ENCODE results near the gene CCL8. TPM values are rescaled to one million over a fixed set of nuclear protein-coding genes. Genes with fewer than 3 reads are reported as not detected.

The CCL8 gene
- total RNA-seq, 1 experiment from 2014 or later: not detected

DNA sequence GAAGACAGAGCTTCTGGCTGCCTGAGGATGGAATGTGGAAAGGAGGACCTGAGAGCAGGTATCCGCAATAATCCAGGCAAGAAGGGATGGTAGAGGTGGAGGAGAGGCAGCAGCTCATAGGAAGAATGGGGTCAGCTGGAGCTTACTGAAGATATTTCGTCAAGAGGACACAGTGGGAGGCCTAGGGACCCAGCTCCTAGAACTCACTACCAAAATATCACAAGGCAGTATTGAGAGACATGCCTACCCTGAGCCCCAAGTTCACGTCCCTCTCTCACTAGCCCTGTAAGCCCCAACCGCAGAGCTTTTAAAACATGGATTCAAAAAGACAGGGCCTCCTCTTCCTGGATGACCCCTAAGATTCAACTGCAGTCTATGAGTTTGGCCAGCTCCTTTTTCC is 14.2 kb upstream of the CCL8 start:
- TF ChIP-seq CTCF (conservative IDR thresholded peaks at IDR 0.05; ENCODE audit: low read depth, low read length): no peak
- no peak for TF ChIP-seq EZH2 (IDR thresholded peaks at IDR 0.05; ENCODE audit: borderline replicate concordance, low read depth, low read length, poor library complexity, severe bottlenecking)
- no peak overlapping the region for H3K4me3 ChIP-seq (ENCODE audit: low read depth, low read length, poor library complexity, severe bottlenecking)
- no peaks in the 10 kb centered on the region for H3K9me3 ChIP-seq (ENCODE audit: low read depth, low read length, poor library complexity, severe bottlenecking)
- no peak overlapping the region for H3K27ac ChIP-seq (ENCODE audit: low read depth, low read length, poor library complexity, severe bottlenecking)
- intact Hi-C loops (cut with micrococcal nuclease; ENCODE audit: unreplicated experiment): no loop called here
- H3K4me1 ChIP-seq (ENCODE audit: insufficient read depth, low read length, poor library complexity, severe bottlenecking): no peaks in the 10 kb centered on the region
- ChIA-PET CTCF (no interaction called here), POLR2A (ENCODE audit: low non-redundant PET) (no interaction called here)
- no TSS peak for BruUV-seq (replicated peaks)
- H3K27me3 ChIP-seq (replicated peaks; ENCODE audit: insufficient read depth, low read depth, low read length, poor library complexity): no peaks in the 10 kb centered on the region
- DNase-seq (ENCODE audit: low spot score): no peak
- no peaks in the 10 kb centered on the region for H3K36me3 ChIP-seq (ENCODE audit: insufficient read depth, low read length, poor library complexity, severe bottlenecking)

DNA sequence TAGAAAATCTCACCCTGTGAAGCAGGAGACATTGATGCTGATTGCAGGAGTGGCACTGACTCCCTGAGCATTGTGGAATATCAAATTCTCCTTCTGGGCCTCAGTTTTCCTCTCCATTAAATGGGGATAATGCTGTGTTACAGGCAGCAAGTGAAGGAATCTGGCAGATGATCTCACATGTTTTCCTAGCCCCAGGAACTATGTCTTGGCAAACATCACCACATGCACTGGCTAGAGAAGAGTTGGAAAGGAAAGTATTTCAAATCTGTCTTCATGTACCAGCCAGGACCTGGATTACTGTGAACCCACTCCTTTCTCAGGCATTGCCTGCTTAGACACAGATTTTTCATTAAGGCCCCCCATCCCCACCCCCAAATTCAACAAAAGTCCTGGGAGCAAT is 13.6 kb upstream of the CCL8 start:
- Histone ChIP-seq H3K27me3 (replicated peaks; ENCODE audit: insufficient read depth, low read depth, low read length, poor library complexity) (no peaks in the 10 kb centered on the region), H3K4me3 (ENCODE audit: low read depth, low read length, poor library complexity, severe bottlenecking) (no peak overlapping the region), H3K36me3 (ENCODE audit: insufficient read depth, low read length, poor library complexity, severe bottlenecking) (no peaks in the 10 kb centered on the region), H3K9me3 (ENCODE audit: low read depth, low read length, poor library complexity, severe bottlenecking) (no peaks in the 10 kb centered on the region), H3K27ac (ENCODE audit: low read depth, low read length, poor library complexity, severe bottlenecking) (no peak overlapping the region), H3K4me1 (ENCODE audit: insufficient read depth, low read length, poor library complexity, severe bottlenecking) (no peaks in the 10 kb centered on the region)
- ChIA-PET CTCF (no interaction called here), POLR2A (ENCODE audit: low non-redundant PET) (no interaction called here)
- DNase-seq (ENCODE audit: low spot score): no peak
- intact Hi-C loops (cut with micrococcal nuclease; ENCODE audit: unreplicated experiment): no loop called here
- BruUV-seq (replicated peaks): no TSS peak
- TF ChIP-seq CTCF (conservative IDR thresholded peaks at IDR 0.05; ENCODE audit: low read depth, low read length) (no peak), EZH2 (IDR thresholded peaks at IDR 0.05; ENCODE audit: borderline replicate concordance, low read depth, low read length, poor library complexity, severe bottlenecking) (no peak)

GRCh38 chr17:34306466-34306865 is 12.8 kb upstream of the CCL8 start:
- Histone ChIP-seq H3K27ac (ENCODE audit: low read depth, low read length, poor library complexity, severe bottlenecking) (no peak overlapping the region), H3K4me3 (ENCODE audit: low read depth, low read length, poor library complexity, severe bottlenecking) (no peak overlapping the region), H3K4me1 (ENCODE audit: insufficient read depth, low read length, poor library complexity, severe bottlenecking) (no peaks in the 10 kb centered on the region), H3K27me3 (replicated peaks; ENCODE audit: insufficient read depth, low read depth, low read length, poor library complexity) (no peaks in the 10 kb centered on the region), H3K36me3 (ENCODE audit: insufficient read depth, low read length, poor library complexity, severe bottlenecking) (no peaks in the 10 kb centered on the region), H3K9me3 (ENCODE audit: low read depth, low read length, poor library complexity, severe bottlenecking) (no peaks in the 10 kb centered on the region)
- ChIA-PET CTCF (no interaction called here), POLR2A (ENCODE audit: low non-redundant PET) (no interaction called here)
- intact Hi-C loops (cut with micrococcal nuclease; ENCODE audit: unreplicated experiment): no loop called here
- DNase-seq (ENCODE audit: low spot score): peak; percentile 4
- TF ChIP-seq EZH2 (IDR thresholded peaks at IDR 0.05; ENCODE audit: borderline replicate concordance, low read depth, low read length, poor library complexity, severe bottlenecking): no peak
- no peak; the same call in 1 of the 2 replicates for TF ChIP-seq CTCF (conservative IDR thresholded peaks at IDR 0.05; ENCODE audit: low read depth, low read length)
- BruUV-seq (replicated peaks): no TSS peak
